Astrocyte (in vitro differentiated cells and primary cell): ENCODE results near the gene GDI2. TPM values are rescaled to one million over a fixed set of nuclear protein-coding genes. Genes with fewer than 3 reads are reported as not detected.

ENCODE experiments used
- DNase-seq: peaks from one replicate; pipeline ENCODE4 v3.0.0-alpha.2; 2010; ENCODE audit warnings: low read depth
- FAIRE-seq: peaks from 2 replicates; lab custom pipeline; 2011; peaks lifted over from hg19 to GRCh38; lab: Jason Lieb, UNC
- H2AFZ ChIP-seq: 2 replicates; pipeline ENCODE4 v1.6.0; 2012; ENCODE audit warnings: low read depth, low read length, inconsistent platforms
- H3K27ac ChIP-seq: 2 replicates; pipeline ENCODE4 v1.5.1; 2011; ENCODE audit warnings: low read depth, low read length, inconsistent platforms
- H3K27me3 ChIP-seq: 2 replicates; pipeline ENCODE4 v1.6.0; 2011; ENCODE audit warnings: low read length, inconsistent platforms; ENCODE audit not compliant: insufficient read depth
- H3K36me3 ChIP-seq: 2 replicates; pipeline ENCODE4 v1.5.1; 2011; ENCODE audit warnings: low read length, inconsistent platforms; ENCODE audit not compliant: insufficient read depth
- H3K4me1 ChIP-seq: 2 replicates; pipeline ENCODE4 v1.5.1; 2011; ENCODE audit warnings: low read length, inconsistent platforms; ENCODE audit not compliant: insufficient read depth
- H3K4me2 ChIP-seq: 2 replicates; pipeline ENCODE4 v1.6.0; 2012; ENCODE audit warnings: low read length, inconsistent platforms
- H3K4me3 ChIP-seq: 2 replicates; pipeline ENCODE4 v1.5.1; 2011; ENCODE audit warnings: low read depth, mild to moderate bottlenecking, low read length, inconsistent platforms; ENCODE audit not compliant: insufficient read depth
- H3K79me2 ChIP-seq: 2 replicates; pipeline ENCODE4 v1.6.0; 2012; ENCODE audit warnings: mild to moderate bottlenecking, low read length, inconsistent platforms; ENCODE audit not compliant: insufficient read depth
- H3K9ac ChIP-seq: 2 replicates; pipeline ENCODE4 v1.6.0; 2012; ENCODE audit warnings: mild to moderate bottlenecking, low read length, inconsistent platforms
- H3K9me3 ChIP-seq: 2 replicates; pipeline ENCODE4 v1.5.1; 2012; ENCODE audit warnings: low read depth, mild to moderate bottlenecking, low read length, inconsistent platforms; ENCODE audit not compliant: insufficient read depth
- H4K20me1 ChIP-seq: 2 replicates; pipeline ENCODE4 v1.6.0; 2012; ENCODE audit warnings: low read length, inconsistent platforms; ENCODE audit not compliant: insufficient read depth
- H3K27ac Mint-ChIP-seq: one replicate; pipeline ENCODE4 v1.8.0; 2021; ENCODE audit warnings: mild to moderate bottlenecking, mixed read lengths; ENCODE audit not compliant: unreplicated experiment
- H3K27me3 Mint-ChIP-seq: one replicate; pipeline ENCODE4 v1.8.0; 2021; ENCODE audit warnings: low read depth, mixed read lengths; ENCODE audit not compliant: unreplicated experiment
- H3K36me3 Mint-ChIP-seq: one replicate; pipeline ENCODE4 v1.8.0; 2021; ENCODE audit warnings: low read depth, mixed read lengths; ENCODE audit not compliant: unreplicated experiment
- H3K4me1 Mint-ChIP-seq: one replicate; pipeline ENCODE4 v1.8.0; 2021; ENCODE audit warnings: low read depth, mixed read lengths; ENCODE audit not compliant: unreplicated experiment
- H3K4me3 Mint-ChIP-seq: one replicate; pipeline ENCODE4 v1.8.0; 2021; ENCODE audit warnings: mild to moderate bottlenecking, moderate library complexity, mixed read lengths; ENCODE audit not compliant: unreplicated experiment
- H3K9me3 Mint-ChIP-seq: one replicate; pipeline ENCODE4 v1.8.0; 2021; ENCODE audit warnings: mild to moderate bottlenecking, mixed read lengths; ENCODE audit not compliant: unreplicated experiment
- EZH2 ChIP-seq: IDR thresholded peaks from 2 replicates; pipeline ENCODE4 v1.6.1; 2012; ENCODE audit warnings: mild to moderate bottlenecking, low read length, inconsistent platforms; ENCODE audit not compliant: insufficient read depth
- total RNA-seq: library from RNA; stranded (reverse); gene quantifications from 2 replicates; pipeline ENCODE4 v1.2.1, GENCODE V29; 2021
- TF ChIP-seq, protein P1 (sequence below): IDR thresholded peaks from 2 replicates; pipeline ENCODE4 v1.5.1; 2011; ENCODE audit warnings: low read depth, mild to moderate bottlenecking, inconsistent platforms, low read length, moderate library complexity; ENCODE audit not compliant: insufficient read depth

GDI2 gene
- total RNA-seq, 1 donor from 2014 or later, result 280 TPM

DNA sequence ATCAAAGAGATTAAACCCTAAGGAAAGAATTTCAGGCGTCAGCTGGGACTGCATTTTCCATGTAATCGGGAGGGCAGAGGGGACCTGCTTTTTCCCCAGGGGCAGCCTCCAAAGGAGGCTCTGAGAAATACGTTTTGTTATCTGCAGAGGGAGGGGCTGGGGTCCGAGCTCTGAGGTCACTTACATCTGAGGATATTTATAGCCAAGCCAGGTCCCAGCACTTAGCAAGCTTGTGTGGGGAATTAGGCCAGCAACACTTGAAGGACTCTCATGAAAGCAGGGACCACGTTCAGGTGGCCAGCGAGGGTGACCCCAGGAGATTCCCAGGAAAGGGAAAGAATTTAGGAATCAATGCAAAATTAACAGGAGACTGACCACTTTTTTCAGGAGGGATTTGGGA, 20.6 kb upstream of the GDI2 start:
- FAIRE-seq, result no peak
- Histone ChIP-seq H2AFZ (no peak overlapping the region), H3K4me3 (no peak overlapping the region), H3K4me2 (no peak overlapping the region), H3K9me3 (no peaks in the 10 kb centered on the region), H4K20me1 (no peaks in the 10 kb centered on the region), H3K36me3 (no peaks in the 10 kb centered on the region), H3K27ac (no peak overlapping the region), H3K9ac (no peak overlapping the region), H3K27me3 (no peaks in the 10 kb centered on the region), H3K4me1 (no peaks in the 10 kb centered on the region), H3K79me2 (no peaks in the 10 kb centered on the region)
- no peak for TF ChIP-seq EZH2
- TF ChIP-seq, protein P1, sequence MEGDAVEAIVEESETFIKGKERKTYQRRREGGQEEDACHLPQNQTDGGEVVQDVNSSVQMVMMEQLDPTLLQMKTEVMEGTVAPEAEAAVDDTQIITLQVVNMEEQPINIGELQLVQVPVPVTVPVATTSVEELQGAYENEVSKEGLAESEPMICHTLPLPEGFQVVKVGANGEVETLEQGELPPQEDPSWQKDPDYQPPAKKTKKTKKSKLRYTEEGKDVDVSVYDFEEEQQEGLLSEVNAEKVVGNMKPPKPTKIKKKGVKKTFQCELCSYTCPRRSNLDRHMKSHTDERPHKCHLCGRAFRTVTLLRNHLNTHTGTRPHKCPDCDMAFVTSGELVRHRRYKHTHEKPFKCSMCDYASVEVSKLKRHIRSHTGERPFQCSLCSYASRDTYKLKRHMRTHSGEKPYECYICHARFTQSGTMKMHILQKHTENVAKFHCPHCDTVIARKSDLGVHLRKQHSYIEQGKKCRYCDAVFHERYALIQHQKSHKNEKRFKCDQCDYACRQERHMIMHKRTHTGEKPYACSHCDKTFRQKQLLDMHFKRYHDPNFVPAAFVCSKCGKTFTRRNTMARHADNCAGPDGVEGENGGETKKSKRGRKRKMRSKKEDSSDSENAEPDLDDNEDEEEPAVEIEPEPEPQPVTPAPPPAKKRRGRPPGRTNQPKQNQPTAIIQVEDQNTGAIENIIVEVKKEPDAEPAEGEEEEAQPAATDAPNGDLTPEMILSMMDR, result no peak
- H3K27me3 Mint-ChIP-seq, result peaks cover 13% of the 10 kb centered on the region
- no peak overlapping the region for H3K27ac Mint-ChIP-seq
- H3K36me3 Mint-ChIP-seq, result no peaks in the 10 kb centered on the region
- no peak overlapping the region for H3K4me3 Mint-ChIP-seq
- H3K4me1 Mint-ChIP-seq, result no peaks in the 10 kb centered on the region
- H3K9me3 Mint-ChIP-seq, result no peaks in the 10 kb centered on the region
- no peak for DNase-seq

DNA sequence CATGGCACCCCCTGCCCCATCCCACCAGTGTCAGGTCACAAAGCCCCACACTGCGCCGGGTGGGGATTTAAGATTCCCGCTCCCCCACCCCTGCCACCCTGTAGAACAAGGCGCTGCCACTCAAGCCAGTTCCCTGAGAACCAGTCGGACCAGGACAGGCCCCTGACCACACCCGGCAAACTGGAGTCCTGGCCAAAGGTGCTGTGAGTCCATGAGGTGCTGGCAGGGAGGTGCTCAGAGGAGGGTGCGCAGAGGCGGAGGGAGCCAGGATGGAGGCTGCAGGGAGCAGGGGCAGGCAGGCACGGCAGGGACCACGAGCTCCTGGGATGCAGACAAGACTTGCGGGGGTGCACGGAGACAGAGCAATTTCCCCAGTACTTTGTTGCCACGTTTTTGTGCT, 19.7 kb upstream of the GDI2 start:
- no peak overlapping the region for H3K4me2 ChIP-seq
- no peak overlapping the region for H3K27ac Mint-ChIP-seq
- H3K79me2 ChIP-seq, result no peaks in the 10 kb centered on the region
- no peaks in the 10 kb centered on the region for H4K20me1 ChIP-seq
- no peak overlapping the region for H2AFZ ChIP-seq
- H3K4me1 Mint-ChIP-seq, result no peaks in the 10 kb centered on the region
- H3K9ac ChIP-seq, result no peak overlapping the region
- H3K9me3 Mint-ChIP-seq, result no peaks in the 10 kb centered on the region
- no peak overlapping the region for H3K4me3 Mint-ChIP-seq
- no peak for DNase-seq
- no peaks in the 10 kb centered on the region for H3K27me3 ChIP-seq
- H3K36me3 ChIP-seq, result no peaks in the 10 kb centered on the region
- no peak for FAIRE-seq
- peaks cover 15% of the 10 kb centered on the region for H3K27me3 Mint-ChIP-seq
- H3K36me3 Mint-ChIP-seq, result no peaks in the 10 kb centered on the region
- H3K4me1 ChIP-seq, result no peaks in the 10 kb centered on the region
- TF ChIP-seq, protein P1, result no peak
- no peak for TF ChIP-seq EZH2
- no peak overlapping the region for H3K4me3 ChIP-seq
- no peaks in the 10 kb centered on the region for H3K9me3 ChIP-seq
- no peak overlapping the region for H3K27ac ChIP-seq

DNA sequence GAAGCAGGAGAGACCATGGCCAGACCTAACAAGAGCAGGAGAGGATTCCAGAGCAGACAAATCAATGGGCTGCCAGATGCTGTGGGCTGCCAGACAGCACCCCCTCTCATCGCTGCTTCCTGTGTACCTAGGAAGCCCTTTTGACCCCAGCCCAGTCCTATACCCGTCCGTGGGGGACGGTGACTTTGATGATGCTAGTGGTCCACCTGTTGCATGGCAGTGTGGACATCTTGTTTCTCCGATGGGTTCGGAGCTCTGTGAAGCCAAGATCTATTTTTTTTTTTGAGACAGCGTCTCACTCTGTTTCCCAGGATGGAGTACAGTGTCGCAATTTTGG, 18.2 kb upstream of the GDI2 start:
- Mint-ChIP-seq H3K9me3 (no peaks in the 10 kb centered on the region), H3K4me3 (no peak overlapping the region), H3K4me1 (no peaks in the 10 kb centered on the region), H3K27ac (no peak overlapping the region), H3K36me3 (no peaks in the 10 kb centered on the region), H3K27me3 (peaks cover 18% of the 10 kb centered on the region)
- Histone ChIP-seq H3K27ac (no peak overlapping the region), H3K9ac (no peak overlapping the region), H2AFZ (no peak overlapping the region), H3K4me2 (no peak overlapping the region), H3K4me3 (no peak overlapping the region), H3K79me2 (no peaks in the 10 kb centered on the region), H4K20me1 (no peaks in the 10 kb centered on the region), H3K9me3 (no peaks in the 10 kb centered on the region), H3K4me1 (no peaks in the 10 kb centered on the region), H3K27me3 (no peaks in the 10 kb centered on the region), H3K36me3 (no peaks in the 10 kb centered on the region)
- TF ChIP-seq, protein P1, result no peak
- no peak for TF ChIP-seq EZH2
- FAIRE-seq, result no peak
- no peak for DNase-seq
